Endothelial cell of umbilical vein (primary cell): Measurements from ENCODE around the gene CACNB3. TPM values are rescaled to one million over a fixed set of nuclear protein-coding genes. Genes with fewer than 3 reads are reported as not detected.
"Not testable (repeated sequence)": the region's sequence is repeated elsewhere in the genome, so short reads cannot be mapped to it uniquely, and the experiment has no call there.

Experiments
- BruUV-seq: library from RNA; stranded (reverse); fragments of 400-500 nt; replicated peaks from 2 replicates; lab custom pipeline; 2021; lab: Mats Ljungman, UMichigan
- CTCF ChIA-PET: fragments of 300-600, 350-600 bp; sonication (Branson Sonifier 250); formaldehyde crosslinking; loops from one replicate; lab custom pipeline; 2021; ENCODE audit warnings: antibody characterized with exemption, inconsistent platforms; lab: Charles Lee
- POLR2A ChIA-PET: fragments of 300-600, 350-600 bp; sonication (Branson Sonifier 250); formaldehyde crosslinking; loops from one replicate; lab custom pipeline; 2021; ENCODE audit warnings: antibody characterized with exemption, inconsistent platforms; lab: Charles Lee
- DNase-seq: peaks from one replicate; pipeline ENCODE4 v3.0.0-alpha.2; 2011; ENCODE audit warnings: low read depth, low spot score
- FAIRE-seq: peaks from 2 replicates; lab custom pipeline; 2011; peaks lifted over from hg19 to GRCh38; lab: Jason Lieb, UNC
- H2AFZ ChIP-seq: 2 replicates; pipeline ENCODE4 v1.6.0; 2012; ENCODE audit warnings: low read depth, low read length, control low read depth, inconsistent platforms
- H3K27ac ChIP-seq: 2 replicates; pipeline ENCODE4 v1.5.1; 2011; ENCODE audit warnings: low read depth, mild to moderate bottlenecking, control low read depth, low read length, moderate library complexity; ENCODE audit not compliant: insufficient read depth
- H3K27me3 ChIP-seq, 2 experiments: 2 replicates each; pipeline versions ENCODE4 v1.6.0 to v1.6.1; 2011; ENCODE audit warnings: low read length in 2 of 2, mixed read lengths in 1 of 2; ENCODE audit not compliant: control insufficient read depth in 2 of 2, insufficient read depth in 2 of 2
- H3K36me3 ChIP-seq, 2 experiments: 2 replicates in 1 of 2; 3 replicates in 1 of 2; pipeline ENCODE4 v1.5.1; 2011; ENCODE audit warnings: low read length in 2 of 2, mild to moderate bottlenecking in 1 of 2, moderate library complexity in 1 of 2; ENCODE audit not compliant: control insufficient read depth in 2 of 2, insufficient read depth in 2 of 2; ENCODE audit errors: extremely low read depth in 1 of 2
- H3K4me1 ChIP-seq: 3 replicates; pipeline ENCODE4 v1.5.1; 2011; ENCODE audit warnings: mild to moderate bottlenecking, low read length; ENCODE audit not compliant: control insufficient read depth, insufficient read depth; ENCODE audit errors: extremely low read depth
- H3K4me2 ChIP-seq: 2 replicates; pipeline ENCODE4 v1.6.1; 2011; ENCODE audit warnings: low read length, control low read depth, mixed read lengths; ENCODE audit not compliant: insufficient read depth
- H3K4me3 ChIP-seq, 3 experiments: fragments of 200-600 bp in 1 of 3; sonication (generic), shearing (Covaris generic) in 1 of 3; replicated peaks in 1 of 3; 2 replicates each; pipeline ENCODE4 v1.5.1; 2011 to 2016; ENCODE audit warnings: control low read depth in 3 of 3, low read length in 3 of 3, mild to moderate bottlenecking in 2 of 3, inconsistent platforms in 1 of 3, low read depth in 1 of 3, moderate library complexity in 1 of 3; ENCODE audit not compliant: insufficient read depth in 1 of 3
- H3K79me2 ChIP-seq: 2 replicates; pipeline ENCODE4 v1.6.0; 2012; ENCODE audit warnings: low read length, inconsistent platforms; ENCODE audit not compliant: control insufficient read depth, insufficient read depth
- H3K9ac ChIP-seq: replicated peaks from 2 replicates; pipeline ENCODE3; 2011; ENCODE audit warnings: low read length, control low read depth; ENCODE audit not compliant: insufficient read depth; ENCODE audit errors: extremely low read depth
- H3K9me1 ChIP-seq: replicated peaks from 3 replicates; pipeline ENCODE4 v1.6.0; 2011; ENCODE audit warnings: mild to moderate bottlenecking, low read length; ENCODE audit not compliant: control insufficient read depth, insufficient read depth; ENCODE audit errors: extremely low read depth
- H3K9me3 ChIP-seq: replicated peaks from 2 replicates; pipeline ENCODE4 v1.5.1; 2012; ENCODE audit warnings: low read length, inconsistent platforms; ENCODE audit not compliant: control insufficient read depth, insufficient read depth
- H4K20me1 ChIP-seq: replicated peaks from 2 replicates; pipeline ENCODE3; 2011; ENCODE audit warnings: mild to moderate bottlenecking, low read length; ENCODE audit not compliant: control insufficient read depth, insufficient read depth; ENCODE audit errors: extremely low read depth
- FOS ChIP-seq: IDR thresholded peaks from 2 replicates; pipeline ENCODE4 v1.6.1; 2011; ENCODE audit warnings: mild to moderate bottlenecking, low read length, moderate library complexity, borderline replicate concordance; ENCODE audit not compliant: insufficient read depth
- JUN ChIP-seq: IDR thresholded peaks from 2 replicates; pipeline ENCODE4 v1.6.1; 2011; ENCODE audit warnings: borderline replicate concordance, low read depth; ENCODE audit not compliant: insufficient read length, insufficient read depth
- MYC ChIP-seq: IDR thresholded peaks from one replicate; pipeline ENCODE4 v1.6.1; 2011; ENCODE audit warnings: mild to moderate bottlenecking, low read depth, low read length
- POLR2AphosphoS5 ChIP-seq: IDR thresholded peaks from 2 replicates; pipeline ENCODE4 v1.6.1; 2012; ENCODE audit warnings: low read depth, mild to moderate bottlenecking, control low read depth, low read length, moderate library complexity; ENCODE audit not compliant: insufficient read depth
- dilution Hi-C: fragments of 300-500 bp; cut with MboI; formaldehyde crosslinking; loops from one replicate; pipeline ENCODE4 v1.15.0; 2019; ENCODE audit warnings: low sequenced_read_pairs; ENCODE audit not compliant: extremely low pct_ligation_motif_present
- intact Hi-C: fragments of 100-400 bp; cut with micrococcal nuclease; formaldehyde crosslinking; loops from one replicate; pipeline ENCODE4 v1.10.0; 2022
- polyA plus RNA-seq, 4 experiments: library from polyadenylated mRNA; depleted of rRNA in 3 of 4; stranded (reverse) in 3 of 4; unstranded in 1 of 4; fragments of >200 nt; gene quantifications; 2 replicates each; pipeline versions ENCODE4 v1.2.1 to v1.2.3, GENCODE V29; 2011 to 2012; ENCODE audit warnings: missing spikeins in 1 of 4
- total RNA-seq: library from RNA; stranded (reverse); gene quantifications from 2 replicates; pipeline ENCODE4 v1.2.3, GENCODE V29; 2021

CACNB3 gene
- total and polyA plus RNA-seq, 2 donors (not counting 3 experiments of a cell fraction or from before 2014, with no cell fraction given), result 37.4 to 61.8 TPM

- no peak for FAIRE-seq
Measured at GRCh38 chr12:48838048-48838447, 19.8 kb downstream of the CACNB3 start.

GRCh38 chr12:48842021-48842420 lies 23.7 kb downstream of the CACNB3 start:
- dilution Hi-C loops, intact Hi-C loops, H3K4me3 ChIP-seq, POLR2A ChIA-PET, H3K27ac ChIP-seq, DNase-seq, H4K20me1 ChIP-seq, H2AFZ ChIP-seq, BruUV-seq, H3K9me3 ChIP-seq, H3K9me1 ChIP-seq, H3K27me3 ChIP-seq, H3K79me2 ChIP-seq, H3K9ac ChIP-seq, FAIRE-seq, H3K4me1 ChIP-seq, H3K4me2 ChIP-seq, CTCF ChIA-PET: not testable (repeated sequence)
- peaks cover 24 to 34% of the 10 kb centered on the region in 2 experiments for H3K36me3 ChIP-seq

More at GRCh38 chr12:48838048-48838447, 19.8 kb downstream of the CACNB3 start:
- no TSS peak for BruUV-seq
- H3K4me1 ChIP-seq, result no peaks in the 10 kb centered on the region
- no peaks in the 10 kb centered on the region for H4K20me1 ChIP-seq
- ChIA-PET POLR2A (no interaction called here), CTCF (interaction anchor here (1.2 kb wide), 1 partner anchor 66 kb away, joined by 4 read pairs; a partner anchor contains a TSS)
- TF ChIP-seq POLR2AphosphoS5 (no peak), FOS (no peak), MYC (no peak), JUN (no peak)
- no peaks in the 10 kb centered on the region for H3K79me2 ChIP-seq
- no peak overlapping the region for H3K4me3 ChIP-seq
- no peak overlapping the region for H3K4me2 ChIP-seq
- no peaks in the 10 kb centered on the region for H3K27me3 ChIP-seq
- intact Hi-C loops, result no loop called here
- peaks cover 31 to 52% of the 10 kb centered on the region in 2 experiments for H3K36me3 ChIP-seq
- H3K9me3 ChIP-seq, result no peaks in the 10 kb centered on the region
- no peak overlapping the region for H3K27ac ChIP-seq
- no peaks in the 10 kb centered on the region for H3K9me1 ChIP-seq
- no peak overlapping the region for H3K9ac ChIP-seq
- H2AFZ ChIP-seq, result no peak overlapping the region
- dilution Hi-C loops, result no loop called here
- no peak for DNase-seq
